Pulmonary artery endothelial cell (primary cell): ENCODE data around the gene SIVA1. TPM values are rescaled to one million over a fixed set of nuclear protein-coding genes. Genes with fewer than 3 reads are reported as not detected.
"Not testable (repeated sequence)": the region's sequence is repeated elsewhere in the genome, so short reads cannot be mapped to it uniquely, and the experiment has no call there.

ENCODE experiments used
- DNase-seq: peaks from one replicate; pipeline ENCODE4 v3.0.0-alpha.2; 2011; ENCODE audit warnings: low read depth, low spot score
- total RNA-seq: library from RNA; depleted of rRNA; stranded (reverse); fragments of >200 nt; gene quantifications from 2 replicates; pipeline ENCODE4 v1.2.3, GENCODE V29; 2014

SIVA1 gene
- total RNA-seq, 1 donor from 2014 or later = 95.4 TPM

DNA sequence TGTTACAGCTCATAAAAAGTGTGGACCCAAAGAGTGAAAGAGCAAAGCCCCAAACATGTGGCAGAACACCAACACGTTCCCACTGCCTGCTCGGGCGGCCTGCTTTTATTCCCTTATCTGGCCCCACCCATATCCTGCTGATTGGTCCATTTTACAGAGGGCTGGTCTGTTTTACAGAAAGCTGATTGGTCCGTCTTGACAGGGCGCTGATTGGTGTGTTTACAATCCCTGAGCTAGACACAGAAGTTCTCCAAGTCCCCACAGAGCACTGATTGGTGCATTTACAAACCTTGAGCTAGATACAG lies 2.2 kb upstream of the SIVA1 start:
- DNase-seq = not testable (repeated sequence)

DNA sequence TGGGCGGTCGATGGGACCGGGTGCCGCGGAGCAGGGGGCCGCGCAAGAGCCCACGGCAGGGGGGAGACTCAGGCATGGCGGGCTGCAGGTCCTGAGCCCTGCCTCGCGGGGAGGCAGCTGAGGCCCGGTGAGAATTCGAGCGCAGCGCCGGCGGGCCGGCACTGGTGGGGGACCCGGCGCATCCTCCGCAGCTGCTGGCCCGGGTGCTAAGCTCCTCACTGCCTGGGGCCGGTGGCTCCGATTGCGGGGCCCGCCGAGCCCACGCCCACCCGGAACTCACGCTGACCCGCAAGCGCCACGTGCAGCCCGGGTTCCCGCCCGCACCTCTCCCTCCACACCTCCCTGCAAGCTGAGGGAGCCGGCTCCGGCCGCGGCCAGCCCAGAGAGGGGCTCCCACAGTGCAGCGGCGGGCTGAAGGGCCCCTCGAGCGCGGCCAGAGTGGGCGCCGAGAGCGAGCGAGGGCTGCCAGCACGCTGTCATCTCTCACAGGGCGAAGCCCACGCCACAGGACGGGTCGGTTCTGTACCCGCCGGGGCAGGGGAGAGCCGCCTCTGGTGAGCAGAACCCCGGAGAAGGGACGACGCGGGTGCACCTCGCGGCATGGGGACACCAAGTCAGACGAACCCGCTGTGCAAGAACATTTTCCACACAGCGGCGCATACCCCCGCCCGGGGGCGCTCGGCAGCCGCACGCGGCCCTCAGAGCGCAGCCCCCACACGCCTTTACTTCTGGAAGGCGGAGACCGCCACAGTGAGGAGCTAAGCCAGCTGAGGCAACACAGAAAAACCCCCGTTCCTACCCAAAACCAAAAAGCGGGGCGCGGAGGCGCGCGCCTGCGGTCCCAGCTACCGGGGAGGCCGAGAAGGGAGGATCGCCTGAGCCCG lies 1.2 kb upstream of the SIVA1 start:
- no peak for DNase-seq

DNA sequence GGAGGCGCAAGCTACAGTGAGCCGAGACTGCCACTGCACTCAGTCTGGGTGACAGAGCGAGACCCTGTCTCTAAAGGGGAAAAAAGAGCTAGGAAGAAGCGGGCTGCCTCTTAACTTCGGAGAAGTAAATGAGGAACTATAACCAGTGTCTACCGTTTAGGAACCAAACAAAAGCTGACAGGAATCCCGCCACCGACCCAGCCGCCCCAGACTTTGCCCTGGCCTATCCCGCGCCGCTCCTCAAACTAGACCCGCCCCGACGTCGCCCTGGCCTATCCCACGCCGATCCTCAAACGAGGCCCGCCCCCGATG lies 568 bp upstream of the SIVA1 start:
- DNase-seq = no peak

DNA sequence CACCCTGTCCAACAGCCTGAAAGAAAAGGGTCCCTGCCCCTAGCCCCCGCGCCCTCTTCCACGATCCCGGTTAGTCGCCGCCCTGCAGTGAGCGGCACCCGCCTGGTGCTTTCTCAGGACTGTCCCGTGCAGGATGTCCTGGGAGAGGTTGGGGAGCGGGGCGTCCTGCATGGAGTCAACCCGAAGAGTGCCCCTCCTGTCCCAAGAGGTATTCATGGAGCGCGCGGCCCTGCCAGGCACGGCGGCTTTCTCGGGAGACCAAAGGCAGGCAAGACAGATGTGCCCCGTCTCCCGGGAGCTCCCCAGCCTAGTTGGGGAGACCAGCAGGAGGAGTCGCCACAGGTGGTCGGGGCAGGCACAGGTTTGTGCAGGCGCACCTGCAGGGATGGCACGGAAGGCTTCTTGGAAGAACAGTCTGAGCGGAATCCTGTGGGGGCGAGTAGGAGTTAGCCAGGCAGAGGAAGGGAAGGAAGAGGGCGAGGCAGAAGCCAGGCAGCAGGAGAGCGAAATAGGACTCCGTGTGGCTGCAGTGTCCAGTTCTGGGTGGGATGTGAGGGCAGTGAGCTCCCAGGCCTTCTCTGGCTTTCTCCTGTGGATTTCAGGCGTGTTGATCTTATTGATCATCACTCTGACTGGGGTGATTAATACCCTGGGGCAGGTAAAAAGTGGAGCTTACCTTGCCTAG lies 723 bp downstream of the SIVA1 start:
- DNase-seq = no peak

DNA sequence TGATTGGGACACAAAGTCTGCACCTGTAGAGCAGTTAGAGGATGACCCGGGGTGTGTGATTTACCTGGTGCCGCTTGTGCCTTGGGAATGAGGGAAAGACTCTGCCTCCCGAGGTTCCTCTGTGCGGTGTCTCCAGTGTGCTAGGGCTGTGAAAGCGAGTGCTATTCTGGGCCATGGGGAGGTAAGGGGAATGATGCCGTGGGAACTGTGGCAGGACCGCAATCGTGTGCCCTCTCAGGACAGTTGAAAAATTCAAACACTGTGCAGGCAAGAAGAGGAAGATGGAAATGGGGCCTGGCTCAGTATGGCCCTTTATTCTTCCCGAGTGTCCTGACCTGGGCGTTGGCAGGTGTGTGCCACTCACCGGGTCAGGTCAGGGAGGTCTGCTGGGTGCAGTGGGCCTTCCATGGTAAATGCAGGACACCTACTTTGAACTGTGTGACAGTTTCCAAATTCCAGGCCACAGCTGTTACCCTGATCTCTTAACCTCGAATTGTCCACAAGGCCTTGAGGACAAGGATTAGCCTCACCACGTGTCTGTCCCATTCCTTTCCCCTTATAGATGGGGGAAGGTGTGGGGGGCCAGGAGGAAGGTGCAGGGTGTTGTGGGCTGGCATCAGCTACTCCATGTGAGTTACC lies 1.4 kb downstream of the SIVA1 start:
- no peak for DNase-seq

DNA sequence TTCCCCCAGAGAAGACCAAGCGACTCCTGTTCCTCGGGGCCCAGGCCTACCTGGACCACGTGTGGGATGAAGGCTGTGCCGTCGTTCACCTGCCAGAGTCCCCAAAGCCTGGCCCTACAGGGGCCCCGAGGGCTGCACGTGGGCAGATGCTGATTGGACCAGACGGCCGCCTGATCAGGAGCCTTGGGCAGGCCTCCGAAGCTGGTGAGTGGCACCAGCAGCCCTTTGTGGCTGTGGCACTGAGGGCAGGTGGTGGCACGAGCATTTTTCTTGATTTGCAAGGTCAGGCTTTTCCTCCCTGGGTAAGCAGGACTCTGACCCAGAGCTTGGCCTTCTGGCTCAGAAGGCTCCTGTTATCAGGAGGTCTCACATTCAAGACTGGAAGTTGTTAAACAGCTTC lies 2.7 kb downstream of the SIVA1 start:
- DNase-seq = no peak

DNA sequence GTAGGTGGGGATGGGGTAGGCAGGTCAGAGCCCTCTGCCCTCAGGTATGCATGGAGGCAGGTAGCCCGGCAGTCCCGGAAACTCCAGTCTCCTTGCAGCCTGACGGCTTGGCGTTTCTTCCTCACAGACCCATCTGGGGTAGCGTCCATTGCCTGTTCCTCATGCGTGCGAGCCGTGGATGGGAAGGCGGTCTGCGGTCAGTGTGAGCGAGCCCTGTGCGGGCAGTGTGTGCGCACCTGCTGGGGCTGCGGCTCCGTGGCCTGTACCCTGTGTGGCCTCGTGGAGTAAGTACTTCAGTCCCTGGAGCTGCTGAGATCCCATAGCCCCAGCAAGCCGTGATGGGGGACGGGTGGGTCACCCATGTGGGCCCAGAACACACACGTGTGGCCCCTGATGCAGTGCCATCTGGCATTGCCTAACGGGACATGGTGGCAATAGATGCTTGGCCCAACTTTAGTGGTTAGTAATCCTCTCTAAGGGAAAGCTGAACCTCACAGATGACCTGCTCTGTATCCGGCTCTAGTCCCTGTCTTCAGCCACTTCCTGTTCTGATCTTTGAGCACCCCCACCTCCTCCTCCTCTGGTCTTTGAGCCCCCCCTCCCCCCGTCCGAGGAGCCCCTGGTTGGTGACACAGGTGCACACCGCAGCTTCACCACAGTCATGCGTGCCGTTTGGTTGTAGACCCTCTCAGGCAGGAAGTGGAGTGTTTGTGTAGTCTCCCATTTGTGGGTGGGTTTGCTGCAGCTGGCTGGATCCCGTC lies 3.7 kb downstream of the SIVA1 start:
- no peak for DNase-seq

DNA sequence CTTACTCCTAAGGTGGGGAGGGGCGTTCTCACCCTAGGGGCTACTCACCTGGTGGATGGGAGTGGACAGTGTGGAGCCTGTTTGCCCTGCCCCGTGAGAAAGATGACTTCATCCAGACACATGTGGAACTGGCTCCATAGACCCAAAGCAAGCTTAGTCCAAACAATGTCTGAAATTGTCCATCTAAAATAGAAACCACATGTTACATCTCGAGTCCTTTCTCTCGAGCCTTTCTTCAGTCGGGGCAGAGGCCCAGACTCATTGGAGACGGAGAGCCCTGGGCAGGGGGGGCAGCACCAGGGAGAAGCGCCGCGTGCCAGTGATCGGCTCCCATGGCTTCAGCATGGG lies 4.3 kb downstream of the SIVA1 start:
- no peak for DNase-seq

DNA sequence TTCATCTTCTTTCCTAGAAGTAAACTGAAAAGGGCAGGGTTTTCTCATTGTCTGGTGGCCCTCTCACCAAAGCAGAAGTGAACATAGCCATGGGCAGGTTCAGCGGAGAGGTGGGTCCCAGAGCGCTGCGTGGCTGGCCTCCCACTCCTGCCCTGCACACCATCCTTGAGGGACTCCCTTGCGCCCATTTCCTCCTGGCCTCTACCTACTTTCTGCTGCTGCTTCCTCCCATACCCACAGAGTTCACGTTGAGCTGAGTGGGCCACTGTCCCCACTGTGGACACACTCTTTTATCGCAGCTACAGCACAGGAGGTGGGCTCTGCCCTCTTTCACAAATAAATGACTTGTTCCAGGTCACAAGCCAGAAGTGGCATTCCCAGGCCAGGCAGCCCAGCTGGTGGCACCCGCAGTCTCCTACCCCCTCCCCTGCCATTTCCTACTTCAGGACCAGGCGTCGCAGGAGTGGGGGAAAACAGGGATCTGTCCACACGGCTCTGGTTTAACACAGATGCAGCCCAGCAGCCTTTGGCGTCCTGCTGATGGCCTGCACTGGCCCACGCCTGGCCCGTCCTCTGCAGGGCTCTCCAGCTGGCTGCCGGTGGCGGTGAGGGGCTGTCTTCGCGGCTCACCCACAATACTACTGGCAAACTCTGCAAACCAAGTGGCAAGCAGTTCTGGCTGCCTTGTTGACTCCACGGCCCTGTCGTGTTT lies 4.9 kb downstream of the SIVA1 start:
- DNase-seq = no peak

DNA sequence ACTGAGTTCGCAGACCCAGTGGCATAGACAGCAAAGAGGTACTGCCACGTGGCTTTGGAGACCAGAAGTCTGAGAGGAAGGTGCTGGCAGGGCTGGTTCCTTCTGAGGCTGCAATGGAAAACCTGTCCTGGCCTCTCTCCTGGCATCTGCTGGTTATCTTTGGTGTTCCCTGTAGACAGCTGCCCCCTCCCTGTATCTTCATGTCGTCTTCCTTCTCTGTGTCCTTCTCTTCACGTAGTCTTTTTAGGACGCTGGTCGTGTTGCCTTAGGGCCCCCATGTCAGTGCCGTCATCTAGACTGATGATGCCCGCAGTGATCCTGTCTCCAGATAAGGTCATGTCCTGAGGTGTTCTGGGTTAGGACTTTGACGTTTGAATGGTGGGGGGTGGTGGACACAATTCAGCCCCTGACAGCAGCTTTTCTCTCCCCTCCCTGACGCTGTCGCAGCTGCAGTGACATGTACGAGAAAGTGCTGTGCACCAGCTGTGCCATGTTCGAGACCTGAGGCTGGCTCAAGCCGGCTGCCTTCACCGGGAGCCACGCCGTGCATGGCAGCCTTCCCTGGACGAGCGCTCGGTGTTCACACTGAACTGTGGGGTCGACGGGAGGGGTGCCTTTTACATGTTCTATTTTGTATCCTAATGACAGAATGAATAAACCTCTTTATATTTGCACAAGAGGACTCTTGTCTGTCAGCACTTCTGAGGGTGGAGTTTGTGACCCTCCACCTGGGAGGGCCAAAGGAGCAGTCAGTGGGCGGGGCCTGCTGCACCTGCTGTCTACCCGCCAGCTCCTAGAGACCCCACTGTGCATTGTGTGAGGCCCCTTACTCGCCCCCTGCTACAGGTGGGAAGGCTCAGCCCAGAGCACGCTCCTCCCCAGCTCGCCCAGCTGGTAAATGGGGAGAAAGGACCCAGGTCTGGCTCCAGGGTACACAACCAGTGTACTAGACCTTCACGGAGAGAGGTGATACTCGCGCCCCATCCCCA lies 6.3 kb downstream of the SIVA1 start:
- DNase-seq = no peak

DNA sequence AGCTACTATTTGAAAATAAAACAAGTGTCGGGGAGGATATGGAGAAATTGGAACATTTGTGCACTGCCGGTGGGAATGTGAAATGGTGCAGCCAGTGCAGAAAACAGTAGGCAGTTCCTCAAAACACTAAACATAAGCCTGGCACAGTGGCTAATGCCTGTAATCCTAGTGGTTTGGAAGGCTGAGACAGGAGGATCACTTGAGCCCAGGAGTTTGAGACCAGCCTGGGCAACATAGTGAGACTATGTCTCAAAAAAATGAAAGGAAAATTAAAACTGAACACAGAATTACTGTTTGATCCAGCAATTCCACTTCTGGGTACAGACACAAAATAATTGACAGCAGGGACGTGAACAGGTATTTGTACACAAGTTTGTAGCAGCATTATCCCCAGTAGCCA lies 12.6 kb downstream of the SIVA1 start:
- no peak for DNase-seq

DNA sequence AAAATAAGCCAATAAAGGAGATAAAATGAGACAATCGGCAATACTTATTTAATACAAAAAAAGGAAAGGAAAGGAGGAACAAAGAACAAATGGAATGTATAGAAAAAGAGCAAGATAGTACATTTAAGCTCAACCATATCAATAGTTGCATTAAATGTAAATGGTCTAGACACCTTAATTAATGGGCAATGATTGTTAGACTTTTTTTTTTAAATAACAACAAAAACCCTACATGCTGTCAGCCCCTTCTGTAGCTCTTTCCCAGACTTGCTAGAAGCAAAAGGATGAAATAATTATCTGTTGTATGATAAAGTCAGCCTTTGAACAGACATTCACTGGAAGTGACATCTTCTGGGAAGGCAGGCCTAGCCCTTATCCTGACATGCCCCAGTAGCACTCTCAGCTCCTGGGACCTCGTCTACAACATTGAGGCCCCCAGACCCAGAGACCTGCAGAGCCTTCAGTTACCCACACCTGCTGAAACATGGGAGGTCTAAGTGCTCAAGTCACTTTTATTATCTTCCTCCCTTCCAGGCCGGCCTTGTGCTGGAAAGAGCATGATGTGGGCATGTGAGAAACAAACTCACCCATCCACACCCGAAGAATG lies 13.4 kb downstream of the SIVA1 start:
- DNase-seq = no peak

DNA sequence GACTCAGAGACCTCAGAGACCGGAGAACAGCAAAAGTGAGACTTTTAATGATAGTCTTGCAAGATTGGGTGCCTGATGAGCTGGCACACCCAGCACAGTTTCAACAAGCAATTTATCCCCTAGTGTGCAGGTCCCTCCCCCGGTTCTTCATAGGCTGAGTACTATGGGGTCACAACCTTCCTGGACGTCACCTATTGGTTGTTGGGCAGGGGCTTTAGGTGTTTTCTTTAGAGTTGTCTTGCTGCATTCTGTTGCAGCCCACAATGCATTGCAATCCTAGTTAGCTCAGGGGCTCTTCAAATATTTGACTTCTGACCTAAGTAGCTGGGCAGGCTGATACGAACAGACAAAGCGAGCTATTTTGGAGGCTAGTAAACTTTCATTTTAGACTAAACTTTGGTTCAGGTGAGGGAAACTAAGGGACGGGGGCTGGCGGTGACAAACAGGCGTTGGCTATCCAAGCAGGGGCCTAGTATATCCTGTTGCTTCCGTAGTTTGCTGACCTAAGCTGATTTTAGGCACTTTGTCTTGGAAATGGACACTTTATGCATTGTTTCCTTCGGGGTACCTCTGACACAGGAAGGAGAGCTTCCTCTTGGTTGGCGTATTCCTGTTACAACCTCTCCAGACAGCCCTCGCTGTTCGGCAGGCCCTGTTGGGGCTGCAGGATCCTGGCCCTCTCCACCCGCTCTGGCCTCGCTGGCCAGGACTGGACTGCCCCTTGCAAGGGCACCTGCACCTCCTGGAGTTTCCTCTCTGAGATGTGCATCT lies 14.1 kb downstream of the SIVA1 start:
- no peak for DNase-seq

DNA sequence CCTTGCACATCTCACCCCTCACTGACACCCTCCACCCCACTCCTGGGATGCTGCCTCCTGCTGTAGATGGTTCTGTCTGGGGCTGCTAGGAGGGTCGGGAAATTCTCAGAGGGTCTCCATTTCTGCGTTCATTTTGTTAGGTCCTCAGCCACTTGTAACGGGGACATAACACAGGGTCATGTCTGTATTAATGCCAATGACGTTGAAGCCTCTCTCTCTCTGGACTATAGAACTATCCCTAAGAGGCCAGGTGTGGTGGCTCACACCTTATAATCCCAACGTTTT lies 14.6 kb downstream of the SIVA1 start:
- DNase-seq = no peak

DNA sequence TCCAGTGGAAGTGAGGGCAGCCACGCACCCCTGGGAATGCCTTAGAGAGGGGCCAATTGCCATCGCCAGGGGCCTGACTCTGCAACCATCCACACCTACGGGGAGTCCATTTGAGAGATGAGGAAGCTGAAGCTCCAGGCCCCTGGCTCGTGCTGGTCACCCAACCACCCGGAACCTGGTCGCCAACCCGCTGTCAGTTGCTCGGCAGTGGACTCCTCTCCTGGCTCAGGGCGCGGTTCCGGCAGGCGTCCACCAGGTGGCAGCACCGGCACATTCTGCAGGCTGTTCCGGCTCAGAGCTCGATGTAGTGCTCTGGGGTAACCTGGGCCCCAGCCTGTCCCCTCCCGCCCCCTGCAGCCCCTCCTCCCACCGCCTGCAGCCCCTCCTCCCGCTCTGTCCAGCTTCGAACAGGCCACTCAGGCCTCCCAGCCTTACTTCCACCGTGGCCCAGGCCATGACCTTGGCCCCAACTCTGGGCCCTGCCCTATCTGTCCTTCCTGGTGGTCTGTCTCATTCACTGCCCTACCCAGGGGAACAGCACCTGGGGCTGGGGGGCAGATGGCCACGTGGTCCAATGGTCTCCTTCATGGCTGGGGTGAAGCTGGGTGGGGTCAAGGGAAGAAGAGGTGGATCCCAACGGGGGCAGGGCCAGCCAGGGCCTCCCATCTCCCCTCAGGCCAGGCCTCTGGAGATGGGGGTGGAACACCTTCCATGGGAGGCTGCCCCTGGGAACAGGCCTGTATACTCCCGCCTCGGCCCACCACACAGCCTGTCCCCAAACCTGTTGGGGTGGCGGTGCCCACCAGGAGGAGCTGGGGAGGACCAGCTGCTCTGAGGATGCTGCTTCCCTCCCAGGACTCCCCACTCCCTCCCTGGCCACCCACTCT lies 15.7 kb downstream of the SIVA1 start:
- DNase-seq = peak; percentile 33

DNA sequence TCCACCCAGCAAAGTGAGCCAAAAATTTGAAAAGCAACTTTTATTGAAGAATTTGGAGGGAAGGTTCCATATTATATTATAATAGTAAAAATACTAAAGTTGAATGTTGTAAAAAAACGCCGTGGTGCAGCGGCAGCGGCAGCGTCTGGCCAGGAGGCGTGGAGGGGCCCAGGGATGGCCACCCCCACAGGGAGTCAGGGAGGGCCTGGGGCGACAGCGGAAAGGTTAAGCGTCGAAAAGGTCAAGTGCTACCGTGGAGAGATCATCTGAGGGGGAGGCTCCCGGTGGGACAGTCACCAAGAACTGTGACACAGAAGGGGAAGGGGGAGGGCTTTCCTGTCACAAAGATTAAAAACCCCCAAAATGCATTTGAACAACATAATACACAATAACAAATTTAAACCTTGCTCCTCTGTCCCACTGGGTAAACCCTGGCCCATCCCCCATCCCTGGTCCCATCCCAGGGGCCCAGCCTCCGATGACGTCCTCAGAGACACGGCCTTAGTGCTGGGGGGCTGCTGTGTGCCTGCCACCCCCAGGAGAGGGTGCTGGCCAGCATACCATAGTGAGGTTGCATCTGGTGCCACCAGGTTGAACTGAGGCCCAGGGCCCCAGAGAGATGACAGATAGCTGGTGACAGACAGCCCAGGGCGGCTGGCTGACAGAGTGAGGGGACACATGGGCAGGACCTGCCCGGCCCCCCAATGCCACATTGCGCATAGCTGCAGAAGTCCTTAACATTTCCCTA lies 16.6 kb downstream of the SIVA1 start:
- DNase-seq = no peak

DNA sequence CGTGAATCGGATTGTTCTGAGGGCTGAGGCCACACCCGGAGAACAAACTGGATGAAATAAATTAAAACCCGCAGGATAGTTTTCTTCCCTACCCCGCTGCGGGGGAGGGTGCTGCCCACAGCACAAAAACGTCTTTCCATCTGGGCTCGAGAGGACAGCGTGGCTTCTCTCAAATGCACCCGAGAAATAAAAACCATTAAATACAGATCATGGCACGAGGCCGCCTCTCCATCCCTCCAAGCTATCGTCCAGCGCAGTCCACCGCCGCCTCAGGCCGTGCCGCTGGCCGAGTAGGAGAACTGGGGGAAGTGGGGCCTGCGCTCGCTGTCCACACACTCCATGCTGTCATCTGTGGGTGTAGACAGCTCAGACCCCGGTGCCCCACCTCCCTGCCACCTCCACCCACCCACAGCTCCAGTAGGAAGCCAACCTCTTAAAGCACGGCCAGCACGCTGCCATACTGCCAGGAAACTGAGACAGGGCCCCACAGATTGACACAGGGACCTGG lies 17.2 kb downstream of the SIVA1 start:
- DNase-seq = no peak
